Mucosa of rectum (tissue), 2 donors: ENCODE measurements around the gene NINL.
"Not testable (repeated sequence)": the region's sequence is repeated elsewhere in the genome, so short reads cannot be mapped to it uniquely, and the experiment has no call there.

Experiments used
- H3K27ac ChIP-seq, 2 donors: one replicate each; pipeline ENCODE4 v1.7.0; 2013; ENCODE audit warnings: inconsistent platforms in 2 of 2, low read depth in 2 of 2, low read length in 2 of 2
- H3K27me3 ChIP-seq, 2 donors: one replicate each; pipeline ENCODE4 v1.7.0; 2013; ENCODE audit warnings: low read length in 2 of 2; ENCODE audit not compliant: control insufficient read depth in 2 of 2, insufficient read depth in 2 of 2
- H3K36me3 ChIP-seq, 2 donors: one replicate each; pipeline ENCODE4 v1.7.0; 2013; ENCODE audit warnings: low read length in 2 of 2; ENCODE audit not compliant: control insufficient read depth in 2 of 2, insufficient read depth in 2 of 2
- H3K4me1 ChIP-seq, 2 donors: one replicate each; pipeline ENCODE4 v1.7.0; 2013; ENCODE audit warnings: low read length in 2 of 2, mild to moderate bottlenecking in 1 of 2; ENCODE audit not compliant: control insufficient read depth in 2 of 2, insufficient read depth in 2 of 2
- H3K4me3 ChIP-seq, 2 donors: one replicate each; pipeline ENCODE4 v1.7.0; 2013; ENCODE audit warnings: low read length in 2 of 2
- H3K9ac ChIP-seq, 2 donors: one replicate each; pipeline ENCODE4 v1.7.0; 2013; ENCODE audit warnings: low read length in 2 of 2, low read depth in 1 of 2, mild to moderate bottlenecking in 1 of 2
- H3K9me3 ChIP-seq, 2 donors: one replicate each; pipeline ENCODE4 v1.7.0; 2013; ENCODE audit warnings: low read length in 2 of 2; ENCODE audit not compliant: control insufficient read depth in 2 of 2
- donor health status: healthy.
- donor health status: Normal muscosa, but diverticular disease.

Gene NINL

DNA sequence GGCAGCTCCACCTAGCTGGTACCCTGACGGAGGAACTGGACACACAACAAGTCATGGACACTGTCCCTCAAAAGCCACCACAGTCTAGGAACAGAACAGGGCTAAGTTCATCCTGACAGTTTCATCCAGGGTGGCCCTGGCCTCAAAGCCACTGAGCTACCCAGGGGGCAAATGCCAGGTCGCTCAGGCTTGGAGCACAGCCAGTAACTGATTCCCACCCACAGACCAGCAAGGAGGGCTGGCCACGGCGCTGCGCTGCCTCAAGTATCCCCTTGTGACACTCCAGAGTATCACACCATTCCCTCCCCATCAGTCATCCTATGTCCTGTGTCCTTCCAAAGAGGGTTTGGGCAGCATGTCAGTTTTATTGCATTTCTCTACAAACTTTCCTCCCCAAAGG, 105.7 kb downstream of the NINL start:
- Histone ChIP-seq H3K36me3 (peaks cover 0 to 2% of the 10 kb centered on the region in 2 donors), H3K27ac (no peak overlapping the region), H3K9me3 (no peaks in the 10 kb centered on the region), H3K4me3 (no peak overlapping the region), H3K27me3 (no peaks in the 10 kb centered on the region), H3K9ac (no peak overlapping the region), H3K4me1 (no peaks in the 10 kb centered on the region)

DNA sequence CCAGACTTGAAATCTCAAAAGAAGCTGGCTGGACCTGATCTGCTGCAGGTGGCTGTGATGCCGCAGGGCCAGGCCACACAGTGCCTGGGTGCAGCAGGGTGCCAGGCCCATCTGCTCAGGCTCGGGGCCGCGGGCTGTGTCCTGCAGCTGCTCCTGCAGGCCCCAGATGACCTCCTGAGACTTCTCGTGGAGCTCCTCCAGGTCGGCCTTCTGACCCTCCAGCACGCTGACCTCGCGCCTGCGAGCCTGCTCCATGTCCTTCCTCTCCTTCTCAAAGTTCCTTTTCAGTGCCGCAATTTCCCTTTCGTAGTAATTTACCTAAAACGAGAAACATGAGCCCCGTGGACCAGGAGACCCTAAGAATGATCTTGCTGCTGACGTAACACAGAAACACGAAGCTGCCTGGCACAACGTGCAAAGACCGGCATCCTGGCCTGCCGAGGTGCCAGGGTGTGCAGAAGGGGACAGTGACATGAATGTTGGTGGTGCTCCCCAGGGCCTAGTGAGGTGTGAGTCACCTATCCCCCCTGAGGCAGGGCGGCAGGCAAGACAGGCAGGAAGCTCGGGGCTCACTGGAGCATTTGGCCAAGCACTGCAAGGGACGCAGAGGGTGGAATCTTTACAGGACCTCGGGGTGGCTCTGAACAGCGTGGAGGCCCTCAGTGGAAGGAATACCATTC, 106.3 kb downstream of the NINL start:
- H3K27ac ChIP-seq, result no peak overlapping the region
- H3K4me3 ChIP-seq, result no peak overlapping the region
- H3K9ac ChIP-seq, result no peak overlapping the region
- H3K36me3 ChIP-seq, result peaks cover 0 to 2% of the 10 kb centered on the region in 2 donors
- no peaks in the 10 kb centered on the region for H3K9me3 ChIP-seq
- H3K4me1 ChIP-seq, result no peaks in the 10 kb centered on the region
- no peaks in the 10 kb centered on the region for H3K27me3 ChIP-seq

DNA sequence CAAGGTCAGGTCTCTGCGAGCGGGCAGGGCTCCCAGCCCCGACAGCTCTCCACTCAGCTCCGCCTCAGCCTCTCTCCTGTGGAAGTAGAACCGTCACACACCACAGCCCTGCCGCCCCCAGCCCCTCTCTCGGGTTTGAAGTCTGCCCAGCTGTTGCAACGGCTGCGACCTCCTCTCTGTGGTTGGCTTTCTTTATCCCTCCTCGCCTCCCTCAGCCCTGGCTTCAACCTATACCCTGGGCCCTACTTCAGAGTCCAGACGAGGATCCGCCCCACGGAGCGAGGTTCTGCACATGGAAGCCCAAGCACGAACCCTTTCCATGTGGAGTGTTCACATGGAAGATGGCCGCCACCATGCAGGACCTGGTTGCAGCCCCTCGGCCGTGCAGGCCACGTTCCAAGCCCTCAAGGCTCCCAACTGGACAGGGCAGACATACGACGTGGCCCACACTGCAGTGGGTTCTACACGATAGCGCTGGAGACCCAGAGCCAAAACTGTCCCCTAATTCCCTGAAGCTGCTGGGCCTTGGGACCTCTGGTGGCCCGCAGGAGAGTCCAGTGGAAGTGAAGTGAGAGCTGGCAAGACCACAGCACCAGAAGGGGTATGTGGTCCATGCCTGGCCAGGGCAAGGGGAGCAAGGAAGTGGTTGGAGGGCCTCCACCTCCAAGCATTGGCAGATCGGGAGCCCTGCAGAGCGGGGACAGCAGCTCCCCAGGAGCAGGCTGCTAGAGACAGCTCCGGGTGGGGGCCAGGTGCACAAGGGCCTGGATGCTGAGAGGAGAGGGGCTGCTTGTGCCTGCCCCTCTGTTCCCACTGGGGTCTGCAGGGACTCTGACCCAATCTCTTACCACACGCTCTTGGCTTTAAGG, 108.1 kb downstream of the NINL start:
- no peak overlapping the region for H3K27ac ChIP-seq
- no peaks in the 10 kb centered on the region for H3K27me3 ChIP-seq
- H3K9me3 ChIP-seq, result no peaks in the 10 kb centered on the region
- H3K4me3 ChIP-seq, result no peak overlapping the region
- peaks cover 0 to 2% of the 10 kb centered on the region in 2 donors for H3K36me3 ChIP-seq
- no peak overlapping the region for H3K9ac ChIP-seq
- H3K4me1 ChIP-seq, result no peaks in the 10 kb centered on the region

DNA sequence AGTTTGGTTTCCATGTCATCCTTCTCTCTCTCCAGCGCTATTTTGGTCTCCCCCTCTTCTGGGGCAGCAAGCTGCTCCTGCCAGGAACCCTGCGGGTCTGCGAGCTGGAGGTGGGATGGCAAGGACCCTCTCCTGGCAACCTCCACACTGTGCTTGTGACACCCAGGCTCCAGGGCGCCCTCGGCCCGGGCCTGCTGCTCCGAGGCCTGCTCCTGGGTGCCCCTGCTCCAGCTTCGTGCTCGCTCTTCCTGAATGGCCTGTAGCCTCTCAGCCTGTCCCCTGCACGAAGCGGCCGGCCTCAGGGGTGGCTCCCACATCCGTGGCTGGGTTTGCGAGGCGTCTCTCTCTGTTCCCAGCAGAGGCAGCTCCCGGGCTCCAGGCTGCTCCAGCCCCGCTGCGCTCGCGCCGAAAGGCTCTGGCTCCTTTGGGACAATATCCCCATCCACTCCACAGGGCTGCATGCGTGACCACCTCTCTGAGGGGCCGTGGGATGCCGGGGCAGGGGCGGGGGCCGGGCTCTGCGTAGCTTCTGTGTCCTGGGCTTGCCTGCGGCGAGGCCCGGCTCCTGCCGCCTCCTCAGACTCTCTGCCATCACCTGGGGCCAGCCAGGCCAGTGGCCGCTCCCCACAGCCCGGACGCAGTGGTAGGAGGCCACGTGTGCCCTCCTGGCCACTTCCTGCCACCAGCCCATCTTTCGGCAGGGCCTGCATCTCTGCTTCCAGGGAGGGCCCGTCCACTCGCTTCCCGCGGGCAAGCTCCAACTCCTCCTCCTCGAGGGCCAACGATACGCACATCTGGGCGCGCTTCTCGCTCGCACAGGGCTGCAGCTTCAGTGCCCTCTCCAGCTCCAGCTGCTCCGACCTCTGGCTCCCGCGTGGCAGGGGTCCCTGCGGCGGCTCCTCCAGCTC, 109.0 kb downstream of the NINL start:
- Histone ChIP-seq H3K4me3 (no peak overlapping the region), H3K9me3 (no peaks in the 10 kb centered on the region), H3K36me3 (peaks cover 0 to 2% of the 10 kb centered on the region in 2 donors), H3K4me1 (no peaks in the 10 kb centered on the region), H3K9ac (no peak overlapping the region), H3K27me3 (no peaks in the 10 kb centered on the region), H3K27ac (no peak overlapping the region)

DNA sequence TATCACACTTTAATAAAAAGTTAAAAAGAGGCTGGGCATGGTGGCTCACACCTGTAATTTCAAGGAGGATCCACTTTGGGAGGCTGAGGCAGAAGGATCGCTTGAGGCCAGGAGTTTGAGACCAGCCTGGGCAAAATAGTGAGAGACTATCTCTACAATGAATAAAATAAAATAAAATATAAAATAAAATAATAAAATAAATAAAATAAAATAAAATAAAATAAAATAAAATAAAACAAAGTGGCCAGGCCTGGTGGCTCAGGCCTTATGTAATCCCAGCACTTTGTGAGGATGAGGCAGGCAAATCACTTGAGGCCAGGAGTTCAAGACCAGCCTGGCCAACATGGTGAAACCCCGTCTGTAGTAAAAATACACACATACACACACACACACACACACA, 112.0 kb downstream of the NINL start:
- H3K4me1 ChIP-seq, H3K4me3 ChIP-seq, H3K27ac ChIP-seq, H3K36me3 ChIP-seq, H3K9me3 ChIP-seq, H3K9ac ChIP-seq, H3K27me3 ChIP-seq: not testable (repeated sequence)

DNA sequence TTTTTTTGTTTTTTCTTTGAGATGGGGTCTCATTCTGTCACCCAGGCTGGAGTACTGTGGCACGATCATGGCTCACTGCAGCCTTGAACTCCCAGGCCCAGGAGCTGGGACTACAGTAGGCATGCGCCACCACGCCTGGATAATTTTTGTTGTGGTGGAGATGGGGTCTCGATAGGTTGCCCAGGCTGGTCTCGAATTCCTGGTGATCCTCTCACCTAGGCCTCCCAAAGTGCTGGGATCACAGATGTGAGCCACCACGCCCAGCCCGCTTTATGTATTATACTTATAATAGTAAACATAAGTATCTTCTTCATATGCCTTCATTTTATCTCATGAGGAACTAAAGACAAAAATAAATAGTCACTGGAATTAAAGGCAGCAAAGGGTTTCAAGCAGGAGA, 114.3 kb downstream of the NINL start:
- H3K27me3 ChIP-seq, result no peaks in the 10 kb centered on the region
- H3K9me3 ChIP-seq, result no peaks in the 10 kb centered on the region
- H3K9ac ChIP-seq, result no peak overlapping the region
- H3K36me3 ChIP-seq, result no peaks in the 10 kb centered on the region
- H3K27ac ChIP-seq, result no peak overlapping the region
- no peak overlapping the region for H3K4me3 ChIP-seq
- H3K4me1 ChIP-seq, result no peaks in the 10 kb centered on the region

DNA sequence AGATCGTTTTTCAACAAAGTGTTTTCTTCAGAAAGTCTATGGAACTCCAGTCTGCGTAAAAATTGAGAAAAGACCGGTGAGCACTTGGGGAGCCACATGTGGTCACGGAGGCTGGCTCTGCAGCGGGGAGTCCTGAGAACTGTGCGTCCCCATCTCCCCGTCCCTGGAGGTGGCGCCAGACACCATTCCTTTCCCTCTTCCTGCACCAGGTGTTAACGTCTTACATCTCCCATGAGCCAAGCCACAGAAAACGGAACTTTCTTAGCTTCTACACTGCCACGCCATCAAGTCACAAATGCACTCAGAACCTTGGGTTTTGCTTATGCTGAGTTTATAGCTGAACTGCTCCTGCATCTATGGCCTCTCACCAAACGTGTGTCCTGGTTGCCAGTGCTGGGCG, 115.3 kb downstream of the NINL start:
- H3K9me3 ChIP-seq, result no peaks in the 10 kb centered on the region
- no peaks in the 10 kb centered on the region for H3K27me3 ChIP-seq
- no peak overlapping the region for H3K9ac ChIP-seq
- no peak overlapping the region for H3K4me3 ChIP-seq
- H3K4me1 ChIP-seq, result no peaks in the 10 kb centered on the region
- no peak overlapping the region for H3K27ac ChIP-seq
- no peaks in the 10 kb centered on the region for H3K36me3 ChIP-seq

DNA sequence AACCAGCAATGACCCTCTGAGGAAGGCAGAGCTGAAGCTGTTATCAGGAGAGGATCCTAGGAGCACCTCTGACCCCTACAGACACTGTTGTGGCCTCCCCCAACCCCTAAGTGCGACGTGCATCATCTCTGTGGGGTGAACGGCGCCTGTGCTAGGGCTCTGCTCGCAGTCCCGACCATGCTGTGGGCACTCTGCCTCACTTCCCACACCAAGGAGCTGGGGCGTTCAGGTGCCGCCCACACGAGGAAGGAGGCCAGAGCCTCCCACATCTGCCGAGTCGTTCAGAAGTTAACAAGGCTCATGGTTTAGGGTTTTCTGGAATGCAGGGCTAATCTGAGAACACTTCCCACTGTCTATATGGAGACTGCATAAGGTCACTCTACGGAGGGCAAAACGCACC, 115.8 kb downstream of the NINL start:
- Histone ChIP-seq H3K27me3 (no peaks in the 10 kb centered on the region), H3K4me3 (no peak overlapping the region), H3K36me3 (no peaks in the 10 kb centered on the region), H3K9ac (no peak overlapping the region), H3K9me3 (no peaks in the 10 kb centered on the region), H3K4me1 (no peaks in the 10 kb centered on the region), H3K27ac (no peak overlapping the region)

DNA sequence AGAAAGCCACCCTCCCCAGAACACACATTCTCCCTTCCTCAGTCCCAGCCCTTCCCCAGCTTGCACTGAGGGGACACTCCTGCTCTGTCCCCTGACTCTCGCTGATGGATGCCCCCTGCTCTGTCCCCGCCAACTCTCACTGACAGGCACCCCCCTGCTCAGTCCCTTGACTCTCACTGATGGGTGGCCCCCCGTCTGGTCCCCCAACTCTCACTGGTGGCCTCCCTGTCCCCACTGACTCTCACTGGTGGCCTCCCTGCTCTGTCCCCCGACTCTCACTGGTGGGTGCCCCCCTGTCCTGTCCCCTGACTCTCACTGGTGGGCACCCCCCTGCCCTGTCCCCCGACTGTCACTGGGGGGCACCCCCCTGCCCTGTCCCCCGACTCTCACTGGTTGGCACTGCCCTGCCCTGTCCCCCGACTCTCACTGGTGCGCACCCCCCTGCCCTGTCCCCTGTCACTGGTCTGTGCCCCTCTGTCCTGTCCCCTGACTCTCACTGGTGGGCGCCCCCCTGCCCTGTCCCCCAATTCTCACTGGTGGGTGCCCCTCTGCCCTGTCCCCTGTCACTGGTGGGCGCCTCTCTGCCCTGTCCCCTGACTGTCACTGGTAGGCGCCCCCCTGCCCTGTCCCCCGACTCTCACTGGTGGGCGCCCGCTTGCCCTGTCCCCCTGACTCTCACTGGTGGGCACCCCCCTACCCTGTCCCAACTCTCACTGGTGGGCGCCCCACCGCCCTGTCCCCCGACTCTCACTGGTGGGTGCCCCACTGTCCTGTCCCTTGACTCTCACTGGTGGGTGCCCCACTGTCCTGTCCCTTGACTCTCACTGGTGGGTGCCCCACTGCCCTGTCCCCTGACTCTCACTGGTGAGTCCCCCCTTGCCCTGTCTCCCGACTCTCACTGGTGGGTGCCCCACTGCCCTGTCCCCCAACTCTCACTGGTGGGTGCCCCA, 116.9 kb downstream of the NINL start:
- no peak overlapping the region for H3K9ac ChIP-seq
- no peaks in the 10 kb centered on the region for H3K27me3 ChIP-seq
- no peak overlapping the region for H3K4me3 ChIP-seq
- H3K4me1 ChIP-seq, result no peaks in the 10 kb centered on the region
- H3K9me3 ChIP-seq, result no peaks in the 10 kb centered on the region
- H3K36me3 ChIP-seq, result no peaks in the 10 kb centered on the region
- no peak overlapping the region for H3K27ac ChIP-seq
